K562 (cell line): ENCODE data around the gene TUT7. TPM values are rescaled to one million over a fixed set of nuclear protein-coding genes. Genes with fewer than 3 reads are reported as not detected.

ENCODE experiments used
- CHD7 ChIP-seq: fragments of 200-600 bp; sonication (generic); IDR thresholded peaks from one replicate; pipeline ENCODE4 v1.6.1; 2012; ENCODE audit warnings: mild to moderate bottlenecking, low read depth, low read length, inconsistent platforms
- GTF2B ChIP-seq: IDR thresholded peaks from 2 replicates; pipeline ENCODE4 v1.6.1; 2011; ENCODE audit not compliant: insufficient read length; ENCODE audit errors: extremely low read depth
- ZNF146 ChIP-seq: IDR thresholded peaks from one replicate; pipeline ENCODE4 v1.6.1; 2018; ENCODE audit warnings: missing compliant biosample characterization; ENCODE audit not compliant: unreplicated experiment
- ZNF318 ChIP-seq, 2 experiments: fragments of 450-650 bp; IDR thresholded peaks; 2 replicates each; pipeline ENCODE4 v1.6.1; 2016; ENCODE audit warnings: mild to moderate bottlenecking in 2 of 2, borderline replicate concordance in 1 of 2, low read depth in 1 of 2, moderate library complexity in 1 of 2
- ZNF695 ChIP-seq: fragments of 450-650 bp; formaldehyde crosslinking; IDR thresholded peaks from 2 replicates; pipeline ENCODE4 v1.4.0; 2020; ENCODE audit warnings: mild to moderate bottlenecking, moderate library complexity
- polyA plus RNA-seq, 8 experiments: library from polyadenylated mRNA; depleted of rRNA in 4 of 8; stranded (reverse) in 5 of 8; unstranded in 3 of 8; fragments of >200 nt; fragmentation: Nextera tagmentation in 2 of 8; fragmentation: Illumina TruSeq in 1 of 8; extraction: Ambion mirVana in 2 of 8; extraction: Trizol in 1 of 8; gene quantifications; 2 replicates each; pipeline versions ENCODE4 v1.2.1 to v1.2.3, GENCODE V29; 2011 to 2014; ENCODE audit warnings: inconsistent platforms in 1 of 8, missing spikeins in 1 of 8
- total RNA-seq, 7 experiments: library from RNA; depleted of rRNA in 6 of 7; stranded (reverse); fragments of >200 nt in 6 of 7; fragmentation: Illumina TruSeq in 2 of 7; extraction: Trizol in 2 of 7; gene quantifications; 2 replicates each; pipeline versions ENCODE4 v1.2.1 to v1.2.3, GENCODE V29; 2011 to 2021; ENCODE audit warnings: low replicate concordance in 1 of 7

TUT7 gene
- total and polyA plus RNA-seq, 9 of the 15 experiments (the other 6 are each of a cell fraction or from before 2014, with no cell fraction given), result 5.9 to 26.9 (median 15.2) TPM

DNA sequence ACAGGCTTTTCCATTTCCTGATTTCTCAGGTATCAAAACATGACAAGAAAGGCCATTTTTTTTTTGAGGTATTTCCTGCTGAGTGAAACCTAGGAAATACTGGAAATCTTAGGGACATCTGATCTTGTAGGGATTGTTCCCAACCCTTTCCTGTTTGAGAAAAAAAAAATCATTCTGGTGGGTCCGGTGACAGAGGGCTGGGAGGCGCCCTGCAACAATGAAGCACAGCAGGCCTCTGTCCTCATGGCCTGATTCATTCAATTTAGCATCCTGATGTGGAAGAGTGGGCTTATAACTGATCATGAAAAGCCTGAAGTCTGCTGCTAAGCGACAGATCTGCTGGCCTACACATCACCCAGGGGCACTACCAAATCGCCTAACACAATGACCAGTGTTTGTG is 91.7 kb downstream of the TUT7 start (continued):
- TF ChIP-seq ZNF318 (IDR thresholded peaks at IDR 0.05; ENCODE audit: borderline replicate concordance in 1 of 2, low read depth in 1 of 2) (no peak), ZNF695 (no peak), ZNF146 (CRISPR knock-in tag) (no peak), GTF2B (no peak), CHD7 (no peak)
